Measurements from ENCODE around the gene C10orf71.

Gene C10orf71

DNA sequence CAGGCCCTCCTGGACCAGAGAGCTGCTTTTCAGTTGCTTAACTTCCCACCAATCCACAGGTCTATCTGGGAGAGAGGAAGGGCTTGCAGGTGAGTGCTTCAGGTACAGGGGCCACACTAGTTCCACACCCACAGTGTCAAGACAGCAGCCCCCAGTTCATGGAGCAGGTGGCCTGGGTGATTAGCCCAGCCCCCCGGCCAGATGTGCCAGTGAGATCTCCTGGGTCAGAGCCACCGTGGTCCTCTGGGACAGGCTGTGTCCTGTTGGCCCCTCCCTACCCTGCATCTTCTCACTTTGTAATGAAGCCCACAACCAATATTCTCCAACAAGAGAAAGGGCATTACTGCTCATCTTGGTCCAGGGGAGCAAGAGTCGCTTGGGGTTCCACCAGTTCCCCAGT is 66.3 kb downstream of the C10orf71 start:
- no peak for DNase-seq (ENCODE audit: low read depth)
- TF ChIP-seq, protein P1, sequence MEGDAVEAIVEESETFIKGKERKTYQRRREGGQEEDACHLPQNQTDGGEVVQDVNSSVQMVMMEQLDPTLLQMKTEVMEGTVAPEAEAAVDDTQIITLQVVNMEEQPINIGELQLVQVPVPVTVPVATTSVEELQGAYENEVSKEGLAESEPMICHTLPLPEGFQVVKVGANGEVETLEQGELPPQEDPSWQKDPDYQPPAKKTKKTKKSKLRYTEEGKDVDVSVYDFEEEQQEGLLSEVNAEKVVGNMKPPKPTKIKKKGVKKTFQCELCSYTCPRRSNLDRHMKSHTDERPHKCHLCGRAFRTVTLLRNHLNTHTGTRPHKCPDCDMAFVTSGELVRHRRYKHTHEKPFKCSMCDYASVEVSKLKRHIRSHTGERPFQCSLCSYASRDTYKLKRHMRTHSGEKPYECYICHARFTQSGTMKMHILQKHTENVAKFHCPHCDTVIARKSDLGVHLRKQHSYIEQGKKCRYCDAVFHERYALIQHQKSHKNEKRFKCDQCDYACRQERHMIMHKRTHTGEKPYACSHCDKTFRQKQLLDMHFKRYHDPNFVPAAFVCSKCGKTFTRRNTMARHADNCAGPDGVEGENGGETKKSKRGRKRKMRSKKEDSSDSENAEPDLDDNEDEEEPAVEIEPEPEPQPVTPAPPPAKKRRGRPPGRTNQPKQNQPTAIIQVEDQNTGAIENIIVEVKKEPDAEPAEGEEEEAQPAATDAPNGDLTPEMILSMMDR (IDR thresholded peaks at IDR 0.05; ENCODE audit: low read depth, low read length, missing control alignments): no peak
- no peak overlapping the region for H3K4me3 ChIP-seq (ENCODE audit: low read depth, low read length)

DNA sequence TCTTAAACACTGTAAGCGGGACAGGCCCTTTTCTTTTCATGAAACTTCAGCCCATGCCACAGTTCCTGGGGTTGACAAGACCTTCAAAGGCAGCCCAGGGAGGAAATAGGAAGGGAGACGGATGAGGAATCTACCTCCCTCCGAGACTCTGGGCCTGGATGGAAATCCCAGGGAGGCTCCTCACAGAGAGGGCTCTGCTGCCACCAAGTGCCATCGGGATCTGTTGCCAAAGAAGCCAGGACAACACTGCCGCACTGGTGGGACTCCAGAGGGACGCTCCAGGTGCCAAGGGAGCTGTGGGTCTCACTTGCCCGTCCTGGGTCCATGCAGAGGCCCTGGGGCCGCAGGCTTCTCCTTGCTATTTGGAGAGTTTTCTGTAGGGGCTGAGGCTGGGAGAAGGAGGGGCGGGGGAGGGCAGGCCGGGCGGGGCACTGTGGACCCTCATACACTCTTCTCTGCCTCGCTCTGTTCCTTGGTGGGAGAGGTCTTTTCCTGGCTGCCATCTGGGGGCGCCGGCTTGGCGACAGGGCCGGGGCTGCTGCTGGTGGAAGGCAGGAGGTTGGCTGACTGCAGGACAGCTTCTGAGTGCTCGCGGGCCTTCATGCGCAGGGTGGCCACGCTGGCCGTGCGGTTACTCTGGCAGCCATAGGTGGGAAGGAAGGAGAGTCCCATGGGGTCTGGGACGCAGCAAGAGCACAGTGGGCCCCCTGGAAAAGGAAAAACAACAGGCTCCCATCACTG is 66.9 kb downstream of the C10orf71 start:
- TF ChIP-seq, protein P1 (IDR thresholded peaks at IDR 0.05; ENCODE audit: low read depth, low read length, missing control alignments): no peak
- no peak for DNase-seq (ENCODE audit: low read depth)
- H3K4me3 ChIP-seq (ENCODE audit: low read depth, low read length): no peak overlapping the region

DNA sequence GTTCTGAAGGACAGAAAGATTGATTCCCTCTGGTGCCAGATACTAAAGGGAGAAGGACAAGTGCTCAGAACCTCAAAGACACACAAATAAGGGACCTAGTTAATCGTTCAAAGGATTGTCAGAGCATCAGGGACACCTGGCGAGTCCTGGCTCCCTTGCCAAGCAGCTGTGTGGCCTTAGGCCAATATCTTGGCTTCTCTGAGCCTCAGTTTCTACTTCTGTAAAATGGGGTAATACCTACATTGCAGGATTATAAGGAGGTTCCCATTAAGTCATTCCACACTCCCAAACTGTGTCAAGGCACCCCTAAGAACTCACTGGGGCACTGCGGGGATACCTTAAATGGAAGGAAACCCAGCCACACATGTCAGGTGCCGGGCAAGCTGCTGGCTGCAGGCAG is 67.5 kb downstream of the C10orf71 start:
- H3K4me3 ChIP-seq (ENCODE audit: low read depth, low read length): no peak overlapping the region
- TF ChIP-seq, protein P1 (IDR thresholded peaks at IDR 0.05; ENCODE audit: low read depth, low read length, missing control alignments): no peak

DNA sequence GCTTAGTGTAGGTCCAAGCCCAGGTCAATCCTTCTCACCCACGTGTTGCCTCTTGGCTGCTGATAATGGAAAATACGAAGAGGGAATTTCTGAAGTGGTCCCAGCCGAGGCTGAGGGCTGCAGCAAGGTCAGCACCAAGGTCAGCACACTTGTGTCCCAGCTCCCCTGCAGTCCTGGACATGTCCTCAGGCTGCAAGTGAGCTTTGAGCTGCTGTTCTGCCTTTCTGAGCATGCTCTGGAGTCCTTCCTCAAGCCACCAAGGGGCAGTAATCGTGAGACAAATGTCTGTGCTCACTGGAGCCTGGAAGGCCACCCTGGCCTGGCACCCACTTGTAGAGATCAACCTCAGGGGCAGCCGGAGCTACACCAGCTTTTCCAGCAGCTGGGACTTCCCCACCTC is 68.6 kb downstream of the C10orf71 start:
- no peak overlapping the region for H3K4me3 ChIP-seq (ENCODE audit: low read depth, low read length)
- DNase-seq (ENCODE audit: low read depth): no peak
- TF ChIP-seq, protein P1 (IDR thresholded peaks at IDR 0.05; ENCODE audit: low read depth, low read length, missing control alignments): no peak

More for the DNA sequence above, 67.5 kb downstream of the C10orf71 start:
- no peak for DNase-seq (ENCODE audit: low read depth)

DNA sequence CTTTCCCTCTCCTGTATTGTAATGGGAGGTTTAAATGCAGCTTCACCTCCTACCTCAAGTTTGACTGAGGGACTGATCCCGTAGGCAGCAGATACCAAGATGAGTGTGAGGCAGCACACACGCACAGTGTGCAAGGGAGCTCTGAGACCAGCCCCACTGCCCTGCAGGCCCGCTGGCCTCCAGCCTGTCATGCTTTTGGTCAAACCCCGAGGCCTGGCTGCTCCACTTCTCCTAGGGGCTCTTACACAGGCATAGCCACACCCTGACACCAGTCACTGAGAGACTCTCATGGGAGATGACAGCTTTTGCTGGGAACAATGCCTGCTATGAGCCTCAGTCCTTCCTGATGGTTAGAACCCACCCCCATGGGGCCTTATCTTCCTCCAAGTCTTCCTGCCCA is 69.3 kb downstream of the C10orf71 start:
- no peak for DNase-seq (ENCODE audit: low read depth)
- TF ChIP-seq, protein P1 (IDR thresholded peaks at IDR 0.05; ENCODE audit: low read depth, low read length, missing control alignments): no peak
- no peak overlapping the region for H3K4me3 ChIP-seq (ENCODE audit: low read depth, low read length)

DNA sequence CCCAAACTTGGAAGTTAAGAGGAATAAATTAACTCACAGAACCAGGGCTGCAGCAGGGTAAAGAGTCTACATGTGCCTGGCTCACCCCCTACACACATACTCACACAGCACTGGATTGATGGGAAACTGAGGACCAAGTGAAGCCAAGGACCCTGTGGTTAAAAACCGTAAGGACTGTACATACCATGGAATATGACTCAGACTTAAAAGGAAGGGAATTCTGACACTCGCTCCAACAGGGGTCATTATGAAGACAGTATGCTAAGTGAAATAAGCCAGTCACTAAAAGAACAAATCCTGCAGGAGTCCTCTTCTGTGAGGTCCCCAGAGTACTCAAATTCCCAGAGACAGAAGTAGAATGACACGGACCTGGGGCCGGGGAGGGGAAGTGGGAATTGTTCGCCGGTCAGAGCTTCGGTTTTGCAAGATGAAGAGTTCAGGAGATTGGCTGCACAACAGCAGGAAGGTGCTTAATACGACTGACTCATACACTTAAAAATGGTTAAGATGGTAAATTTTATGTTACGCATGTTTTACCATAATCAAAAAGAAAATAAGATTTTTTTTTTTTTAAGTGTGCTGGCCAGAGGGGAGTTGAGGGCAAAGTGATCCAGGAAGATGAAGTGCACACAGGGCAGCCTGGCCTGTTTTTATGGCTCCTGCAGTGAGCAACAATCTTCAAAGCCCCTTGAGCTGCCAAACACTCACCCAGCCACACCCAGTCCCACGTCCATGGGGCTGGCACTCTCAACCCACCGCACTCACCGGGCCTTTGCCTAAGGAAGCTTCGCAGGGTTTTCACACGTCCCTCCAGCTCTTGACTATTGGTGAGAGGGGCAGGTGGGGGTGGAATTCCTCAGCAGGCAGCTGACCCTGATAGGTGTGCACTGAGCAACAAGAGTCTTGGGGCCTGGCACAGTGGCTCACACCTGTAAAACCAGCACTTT is 70.5 kb downstream of the C10orf71 start:
- TF ChIP-seq, protein P1 (IDR thresholded peaks at IDR 0.05; ENCODE audit: low read depth, low read length, missing control alignments): no peak
- no peak for DNase-seq (ENCODE audit: low read depth)

More for the DNA sequence above, 70.5 kb downstream of the C10orf71 start:
- no peak overlapping the region for H3K4me3 ChIP-seq (ENCODE audit: low read depth, low read length)
